CD1c-positive myeloid dendritic cell (primary cell): ENCODE results near the gene BRCA2.
A peak's percentile ranks its signal among the peaks of the same experiment; 100 is the strongest.

Experiments
- DNase-seq: peaks from one replicate; pipeline ENCODE4 v3.0.0-alpha.2; 2016; ENCODE audit errors: extremely low spot score

The BRCA2 gene

GRCh38 chr13:32426990-32427851 is 111.9 kb downstream of the BRCA2 start:
- peak; percentile 36 for DNase-seq

DNA sequence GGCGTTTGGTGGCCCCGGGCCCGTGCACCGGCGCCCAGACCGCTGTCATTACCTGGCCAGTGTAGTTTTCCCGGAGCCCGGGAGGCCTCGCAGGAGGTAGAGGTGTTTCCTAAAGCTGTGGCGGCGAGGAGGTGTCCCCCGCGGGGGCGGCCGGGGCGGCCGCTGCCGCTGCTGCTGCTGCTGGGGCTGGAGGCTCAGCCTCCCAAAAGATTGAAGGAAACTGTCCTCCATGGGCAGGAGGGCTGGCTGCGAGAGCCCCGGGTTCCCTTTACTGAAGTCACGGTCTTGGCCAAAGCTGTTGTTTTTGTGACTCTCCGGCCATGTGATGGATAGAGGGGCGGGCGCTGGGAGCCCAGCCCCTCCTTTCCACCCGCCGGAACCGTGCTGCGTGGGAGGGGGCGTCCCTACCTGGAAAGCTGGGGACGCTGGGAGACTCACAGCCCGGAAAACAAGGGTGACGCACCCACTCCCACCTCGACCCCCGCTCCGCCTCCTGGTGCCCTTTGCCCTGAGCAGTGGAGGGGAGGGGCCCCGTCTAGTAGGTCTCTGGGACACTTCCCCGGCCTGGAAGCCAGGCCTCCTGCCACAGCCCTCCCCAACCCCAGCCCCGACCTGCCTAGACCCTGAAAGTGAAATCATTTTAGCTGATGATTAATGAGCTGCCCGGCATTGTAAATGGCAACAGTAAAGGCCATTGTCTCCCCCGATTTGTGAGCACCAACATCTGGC is 112.7 kb downstream of the BRCA2 start, which contains the start of gene N4BP2L1:
N4BP2L1 (minus strand) TSS at position 279 of the 729 bp plus-strand sequence; CDS start at position 231, 48 bp downstream.
- DNase-seq = peak; percentile 87

DNA sequence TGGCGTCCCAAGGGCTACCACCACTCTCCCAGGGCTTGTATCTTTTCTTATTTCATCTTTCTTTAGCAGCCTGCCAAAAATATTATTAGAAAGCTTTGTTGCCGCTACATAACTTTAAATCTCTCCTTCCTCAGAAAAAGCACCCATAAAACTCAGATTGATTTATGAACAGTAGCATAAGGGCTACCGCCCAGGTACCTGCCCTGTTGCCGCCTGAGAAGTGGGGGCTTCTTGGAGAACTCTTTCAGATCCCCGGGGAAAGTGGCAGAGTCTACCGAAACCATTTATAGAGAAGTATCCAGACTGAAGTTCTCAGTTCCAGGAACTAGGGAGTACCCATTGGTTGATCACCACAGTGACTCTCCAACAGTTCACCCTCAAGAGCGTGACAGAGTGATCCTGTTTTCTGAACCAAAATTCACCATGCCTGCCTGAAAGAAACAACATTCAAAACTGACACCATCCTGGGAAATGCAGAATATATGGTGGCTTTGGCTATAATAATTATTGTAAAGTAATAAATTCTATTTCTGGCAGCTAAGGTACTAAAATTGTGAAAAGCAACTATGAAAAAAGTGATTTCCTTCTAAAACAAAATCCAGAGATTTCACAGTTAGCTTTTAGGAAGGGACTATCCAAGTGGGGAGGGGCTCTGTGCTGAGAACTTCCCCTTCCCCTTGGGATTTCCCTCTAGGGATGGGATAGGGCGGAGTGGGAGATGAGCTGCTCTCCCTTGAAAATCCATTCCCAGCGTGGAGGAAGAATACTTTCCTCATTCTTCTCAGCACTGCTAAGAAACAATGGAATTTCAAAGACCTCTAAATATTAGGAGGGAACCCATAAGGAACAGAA is 113.5 kb downstream of the BRCA2 start:
- DNase-seq = peak; percentile 89

- no peak for DNase-seq
These were observed 114.2 kb downstream of the BRCA2 start for GRCh38 chr13:32429433-32429909.

- DNase-seq = peak; percentile 26
These were observed 114.9 kb downstream of the BRCA2 start for GRCh38 chr13:32430018-32430747.

DNA sequence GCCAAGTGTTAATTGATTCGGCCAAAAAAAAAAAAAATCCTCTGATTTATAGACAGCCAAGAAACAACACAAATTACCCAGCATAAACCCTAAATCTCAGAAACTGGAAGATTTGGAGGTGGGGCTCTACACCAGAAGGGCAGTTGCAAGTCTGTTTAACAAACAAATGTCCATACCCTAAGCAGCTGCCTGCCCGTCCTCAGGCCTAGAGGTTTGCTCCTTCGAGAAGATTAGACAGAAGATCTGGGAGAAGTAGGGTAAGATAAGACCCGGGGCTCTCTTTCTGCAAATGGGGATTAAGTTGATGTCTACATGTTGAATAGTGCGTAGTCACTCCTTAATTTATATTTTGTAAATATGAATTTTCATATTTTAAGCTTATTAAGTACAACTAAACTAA is 116.1 kb downstream of the BRCA2 start:
- no peak for DNase-seq

GRCh38 chr13:32432856-32433255 is 117.5 kb downstream of the BRCA2 start:
- no peak for DNase-seq

GRCh38 chr13:32438871-32439270 is 123.6 kb downstream of the BRCA2 start:
- no peak for DNase-seq

GRCh38 chr13:32443111-32443510 is 127.8 kb downstream of the BRCA2 start:
- DNase-seq = peak; percentile 35

- DNase-seq = no peak
These were observed 130.2 kb downstream of the BRCA2 start for GRCh38 chr13:32445461-32445860.

GRCh38 chr13:32446220-32446619 is 130.9 kb downstream of the BRCA2 start:
- DNase-seq = no peak

- DNase-seq = peak; percentile 5
These were observed 131.6 kb downstream of the BRCA2 start for GRCh38 chr13:32446773-32447465.

GRCh38 chr13:32447894-32448623 is 132.8 kb downstream of the BRCA2 start:
- no peak for DNase-seq

- no peak for DNase-seq
These were observed 133.7 kb downstream of the BRCA2 start for GRCh38 chr13:32448972-32449371.
